LNCaP clone FGC (cell line): ENCODE data around the gene RALBP1.

Experiments
- DNase-seq: peaks from one replicate; pipeline ENCODE4 v3.0.0-alpha.2; 2011; ENCODE audit warnings: low read depth
- H3K4me3 ChIP-seq: 2 replicates; pipeline ENCODE4 v1.5.1; 2011; ENCODE audit warnings: mild to moderate bottlenecking, low read depth, low read length, control low read depth
- CTCF ChIP-seq: IDR thresholded peaks from 2 replicates; pipeline ENCODE4 v1.5.1; 2012; ENCODE audit warnings: mild to moderate bottlenecking; ENCODE audit not compliant: control insufficient read depth, insufficient read depth; ENCODE audit errors: extremely low read depth

The RALBP1 gene

GRCh38 chr18:9521770-9522169 is 46.5 kb downstream of the RALBP1 start:
- no peak overlapping the region for H3K4me3 ChIP-seq
- DNase-seq, result no peak
- TF ChIP-seq CTCF, result no peak

- no peak for DNase-seq
- no peak for TF ChIP-seq CTCF
Observed at GRCh38 chr18:9522952-9523351, 47.6 kb downstream of the RALBP1 start.

GRCh38 chr18:9526458-9526857 is 51.1 kb downstream of the RALBP1 start:
- H3K4me3 ChIP-seq, result no peak overlapping the region
- no peak for TF ChIP-seq CTCF
- no peak for DNase-seq

More at GRCh38 chr18:9522952-9523351, 47.6 kb downstream of the RALBP1 start:
- no peak overlapping the region for H3K4me3 ChIP-seq

- no peak overlapping the region for H3K4me3 ChIP-seq
- DNase-seq, result no peak
- TF ChIP-seq CTCF, result no peak
Observed at GRCh38 chr18:9530226-9531009, 55.1 kb downstream of the RALBP1 start.

GRCh38 chr18:9531791-9532410 is 56.6 kb downstream of the RALBP1 start:
- no peak overlapping the region for H3K4me3 ChIP-seq
- no peak for TF ChIP-seq CTCF
- no peak for DNase-seq

- no peak for TF ChIP-seq CTCF
- DNase-seq, result no peak
- no peak overlapping the region for H3K4me3 ChIP-seq
Observed at GRCh38 chr18:9534844-9535243, 59.5 kb downstream of the RALBP1 start.
